HEK293T (cell line): ENCODE results near the gene CTNNA3.

Experiments
- CTCF ChIA-PET: fragments of 350-600 bp; formaldehyde crosslinking; extraction: SDS; loops from one replicate; lab custom pipeline; 2021; ENCODE audit warnings: antibody characterized with exemption, inconsistent platforms; lab: Yijun Ruan, JAX
- POLR2A ChIA-PET: fragments of 350-600 bp; formaldehyde crosslinking; extraction: SDS; loops from one replicate; lab custom pipeline; 2020; ENCODE audit warnings: antibody characterized with exemption, inconsistent platforms; lab: Yijun Ruan, JAX
- DNase-seq: peaks from one replicate; pipeline ENCODE4 v3.0.0; 2012; ENCODE audit warnings: mixed read lengths; ENCODE audit errors: extremely low spot score
- ARNT ChIP-seq: fragments of 450-650 bp; IDR thresholded peaks from 2 replicates; pipeline ENCODE4 v1.6.1; 2017; ENCODE audit warnings: mild to moderate bottlenecking
- BHLHE40 ChIP-seq: fragments of 450-650 bp; IDR thresholded peaks from 2 replicates; pipeline ENCODE4 v1.6.1; 2016; ENCODE audit warnings: mild to moderate bottlenecking, moderate library complexity, borderline replicate concordance
- CTBP1 ChIP-seq: fragments of 450-650 bp; IDR thresholded peaks from 2 replicates; pipeline ENCODE4 v1.6.1; 2016; ENCODE audit warnings: borderline replicate concordance
- ELF4 ChIP-seq: fragments of 450-650 bp; IDR thresholded peaks from 2 replicates; pipeline ENCODE4 v1.6.1; 2017; ENCODE audit warnings: antibody characterized with exemption
- FOXA1 ChIP-seq: fragments of 450-650 bp; IDR thresholded peaks from 2 replicates; pipeline ENCODE4 v1.6.1; 2016; ENCODE audit warnings: mild to moderate bottlenecking
- FOXK2 ChIP-seq: fragments of 450-650 bp; IDR thresholded peaks from 2 replicates; pipeline ENCODE4 v1.6.1; 2016; ENCODE audit warnings: mild to moderate bottlenecking
- FOXM1 ChIP-seq: fragments of 450-650 bp; IDR thresholded peaks from 2 replicates; pipeline ENCODE4 v1.6.1; 2017; ENCODE audit warnings: mild to moderate bottlenecking, borderline replicate concordance
- HDGF ChIP-seq: fragments of 450-650 bp; IDR thresholded peaks from 2 replicates; pipeline ENCODE4 v1.6.1; 2017; ENCODE audit warnings: antibody characterized with exemption, borderline replicate concordance
- L3MBTL2 ChIP-seq: fragments of 450-650 bp; conservative IDR thresholded peaks from 2 replicates; pipeline ENCODE4 v1.6.1; 2016; ENCODE audit warnings: mild to moderate bottlenecking
- LEF1 ChIP-seq: fragments of 450-650 bp; IDR thresholded peaks from 2 replicates; pipeline ENCODE4 v1.6.1; 2017; ENCODE audit warnings: mild to moderate bottlenecking, borderline replicate concordance
- NFRKB ChIP-seq: fragments of 450-650 bp; IDR thresholded peaks from 2 replicates; pipeline ENCODE4 v1.6.1; 2016; ENCODE audit warnings: mild to moderate bottlenecking, moderate library complexity
- PKNOX1 ChIP-seq: fragments of 450-650 bp; IDR thresholded peaks from 2 replicates; pipeline ENCODE4 v1.6.1; 2016
- SP1 ChIP-seq: fragments of 450-650 bp; IDR thresholded peaks from 2 replicates; pipeline ENCODE4 v1.6.1; 2017
- SUZ12 ChIP-seq: fragments of 450-650 bp; IDR thresholded peaks from 2 replicates; pipeline ENCODE4 v1.6.1; 2016; ENCODE audit warnings: mild to moderate bottlenecking
- TARDBP ChIP-seq: fragments of 450-650 bp; IDR thresholded peaks from 2 replicates; pipeline ENCODE4 v1.6.1; 2016
- ZNF384 ChIP-seq: fragments of 450-650 bp; IDR thresholded peaks from 2 replicates; pipeline ENCODE4 v1.6.1; 2016

The CTNNA3 gene

GRCh38 chr10:66021423-66021822 lies 1674.6 kb downstream of the CTNNA3 start:
- TF ChIP-seq ARNT, result no peak
- no peak for TF ChIP-seq PKNOX1
- no peak for TF ChIP-seq SUZ12
- no peak for TF ChIP-seq SP1
- no peak for TF ChIP-seq BHLHE40
- no peak for TF ChIP-seq L3MBTL2
- TF ChIP-seq HDGF, result no peak
- ChIA-PET CTCF (no interaction called here), POLR2A (no interaction called here)
- no peak for DNase-seq

- DNase-seq, result no peak
- TF ChIP-seq FOXM1, result no peak
- no peak for TF ChIP-seq FOXA1
- TF ChIP-seq ZNF384, result no peak
- TF ChIP-seq CTBP1, result no peak
- TF ChIP-seq TARDBP, result no peak
- TF ChIP-seq ELF4, result no peak
- no peak for TF ChIP-seq ARNT
- TF ChIP-seq LEF1, result no peak
- ChIA-PET CTCF (no interaction called here), POLR2A (no interaction called here)
Measured at GRCh38 chr10:66008221-66008620, 1687.8 kb downstream of the CTNNA3 start.

- ChIA-PET CTCF (no interaction called here), POLR2A (no interaction called here)
- TF ChIP-seq FOXM1, result no peak
- no peak for DNase-seq
Measured at GRCh38 chr10:66006411-66006810, 1689.6 kb downstream of the CTNNA3 start.

- TF ChIP-seq TARDBP (no peak), ARNT (no peak), FOXM1 (no peak), SUZ12 (no peak), FOXK2 (no peak), ELF4 (no peak), PKNOX1 (no peak), NFRKB (no peak), ZNF384 (no peak), L3MBTL2 (no peak), BHLHE40 (no peak), SP1 (no peak), HDGF (no peak)
- CTCF ChIA-PET, result no interaction called here
- POLR2A ChIA-PET, result no interaction called here
- no peak for DNase-seq
Measured at GRCh38 chr10:65993451-65993850, 1702.5 kb downstream of the CTNNA3 start.

- TF ChIP-seq NFRKB (no peak), PKNOX1 (no peak), FOXA1 (no peak), ARNT (no peak), LEF1 (no peak), FOXK2 (no peak), SP1 (no peak), SUZ12 (no peak), L3MBTL2 (no peak)
- ChIA-PET CTCF (no interaction called here), POLR2A (no interaction called here)
- DNase-seq, result no peak
Measured at GRCh38 chr10:65968871-65969270, 1727.1 kb downstream of the CTNNA3 start.

- ChIA-PET CTCF (no interaction called here), POLR2A (no interaction called here)
- TF ChIP-seq BHLHE40, result no peak
- no peak for TF ChIP-seq PKNOX1
- TF ChIP-seq ARNT, result no peak
- TF ChIP-seq FOXM1, result no peak
- no peak for TF ChIP-seq HDGF
- TF ChIP-seq FOXK2, result no peak
- DNase-seq, result no peak
Measured at GRCh38 chr10:65968437-65968836, 1727.6 kb downstream of the CTNNA3 start.

GRCh38 chr10:65964205-65964604 lies 1731.8 kb downstream of the CTNNA3 start:
- CTCF ChIA-PET, result no interaction called here
- POLR2A ChIA-PET, result no interaction called here
- TF ChIP-seq BHLHE40 (no peak), NFRKB (no peak), PKNOX1 (no peak)

More at GRCh38 chr10:65964205-65964604, 1731.8 kb downstream of the CTNNA3 start:
- no peak for DNase-seq
